VCaP (cell line): Measurements from ENCODE around the gene MAPKAPK3.

ENCODE experiments used
- H3K27ac ChIP-seq: fragments of 450-650 bp; 2 replicates; pipeline ENCODE4 v1.5.1; 2017
- CTCF ChIP-seq: fragments of 450-650 bp; conservative IDR thresholded peaks from 2 replicates; pipeline ENCODE4 v1.5.1; 2017; ENCODE audit warnings: mild to moderate bottlenecking, moderate library complexity

MAPKAPK3 gene

GRCh38 chr3:50655009-50655830, 38.3 kb downstream of the MAPKAPK3 start:
- H3K27ac ChIP-seq, result no peak overlapping the region
- TF ChIP-seq CTCF, result no peak

GRCh38 chr3:50656417-50657195, 39.7 kb downstream of the MAPKAPK3 start:
- no peak overlapping the region for H3K27ac ChIP-seq
- no peak for TF ChIP-seq CTCF

GRCh38 chr3:50657407-50657806, 40.5 kb downstream of the MAPKAPK3 start:
- H3K27ac ChIP-seq, result no peak overlapping the region
- no peak for TF ChIP-seq CTCF

GRCh38 chr3:50657816-50658215, 40.9 kb downstream of the MAPKAPK3 start:
- TF ChIP-seq CTCF, result no peak
- no peak overlapping the region for H3K27ac ChIP-seq

- no peak overlapping the region for H3K27ac ChIP-seq
- TF ChIP-seq CTCF, result no peak
These were observed 41.5 kb downstream of the MAPKAPK3 start for GRCh38 chr3:50658416-50658815.

GRCh38 chr3:50658831-50659230, 41.9 kb downstream of the MAPKAPK3 start:
- no peak for TF ChIP-seq CTCF
- no peak overlapping the region for H3K27ac ChIP-seq

- TF ChIP-seq CTCF, result no peak
These were observed 43.4 kb downstream of the MAPKAPK3 start for GRCh38 chr3:50660386-50660785.

More at GRCh38 chr3:50660386-50660785, 43.4 kb downstream of the MAPKAPK3 start:
- H3K27ac ChIP-seq, result no peak overlapping the region
